ENCODE data around the gene OOEP.

GRCh38 chr6:73367761-73368355 lies 1.8 kb downstream of the OOEP start:
- TF ChIP-seq NR2F2 (IDR thresholded peaks at IDR 0.05) (no peak), CTCF (IDR thresholded peaks at IDR 0.05; ENCODE audit: low read depth, low read length, missing input control) (no peak), ZBTB33 (IDR thresholded peaks at IDR 0.05) (no peak), TAF1 (conservative IDR thresholded peaks at IDR 0.05) (no peak), FOXA2 (IDR thresholded peaks at IDR 0.05) (no peak), YY1 (IDR thresholded peaks at IDR 0.05) (no peak), HNF4G (IDR thresholded peaks at IDR 0.05) (no peak), EGR1 (IDR thresholded peaks at IDR 0.05; ENCODE audit: low read depth in 2 of 2) (no peak), REST (IDR thresholded peaks at IDR 0.05) (no peak), JUND (IDR thresholded peaks at IDR 0.05) (no peak), GABPA (IDR thresholded peaks at IDR 0.05 in 1 of 2, conservative IDR thresholded peaks at IDR 0.05 in 1 of 2) (no peak), RAD21 (IDR thresholded peaks at IDR 0.05) (no peak)

All from liver (tissue), 3 donors.